ENCODE data around the gene PKNOX2. TPM values are rescaled to one million over a fixed set of nuclear protein-coding genes. Genes with fewer than 3 reads are reported as not detected.
A peak's percentile ranks its signal among the peaks of the same experiment; 100 is the strongest.

PKNOX2 gene
- total and polyA plus RNA-seq, 2 of the 4 experiments (the other 2 are of a cell fraction) = 0.72 to 2.3 TPM

DNA sequence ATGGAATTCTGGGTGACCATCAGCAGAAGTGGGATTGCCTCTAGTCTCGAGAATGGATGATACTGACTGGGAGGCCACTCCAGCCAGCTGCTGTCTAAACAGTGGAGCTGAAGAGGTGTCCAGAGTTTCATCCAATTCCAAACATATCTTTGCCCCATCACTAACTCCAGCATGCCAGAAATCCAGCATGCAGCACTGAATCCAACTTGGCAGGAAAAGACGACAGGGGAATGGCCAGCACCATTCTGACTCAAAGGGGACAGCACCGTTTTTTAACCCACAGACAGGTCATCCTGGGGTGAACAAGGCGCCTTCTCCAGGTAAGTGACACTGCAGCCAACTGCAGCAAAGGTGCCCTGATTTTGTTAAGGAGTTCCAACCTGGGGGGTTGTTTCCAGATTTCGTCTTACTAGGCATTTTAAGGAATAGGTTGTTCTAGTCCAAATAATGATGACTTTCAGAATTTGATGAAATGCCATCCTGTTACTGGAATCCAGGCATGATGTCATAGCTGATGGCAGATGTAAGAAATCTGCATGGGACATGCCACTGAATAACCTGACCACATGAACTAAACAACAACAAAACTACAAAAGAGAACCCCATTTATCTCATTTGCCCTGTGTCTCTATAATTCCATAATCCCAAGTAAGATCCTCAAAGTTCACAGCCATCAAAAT is 299.2 kb downstream of the PKNOX2 start (continued):
- TF ChIP-seq MXI1 (IDR thresholded peaks at IDR 0.05; ENCODE audit: borderline replicate concordance, low read depth, low read length) (no peak), CHD1 (IDR thresholded peaks at IDR 0.05; ENCODE audit: low read depth, low read length) (no peak)

DNA sequence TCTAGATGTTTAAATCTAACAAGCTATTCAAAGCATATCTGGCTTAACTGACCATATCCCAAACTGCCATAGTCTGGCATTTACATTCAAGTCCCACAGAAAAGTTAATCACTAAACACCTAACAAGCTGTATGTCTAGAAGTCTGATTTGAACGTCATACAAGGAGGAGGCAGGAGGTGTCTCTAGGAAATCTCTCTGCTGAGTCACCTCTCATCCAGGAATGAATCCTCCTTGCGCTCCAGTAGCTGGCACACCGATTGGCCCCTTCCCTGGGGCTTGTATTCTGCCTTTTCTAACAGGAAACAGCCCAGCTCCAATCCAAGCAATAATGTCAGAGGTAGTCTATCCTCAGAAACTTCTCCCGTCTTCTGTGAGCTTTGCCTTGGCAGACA is 299.7 kb downstream of the PKNOX2 start:
- POLR2A ChIA-PET (ENCODE audit: unreplicated experiment) = no interaction called here
- Histone ChIP-seq H4K5ac (ENCODE audit: low read depth, low read length) (no peak overlapping the region), H3K9ac (ENCODE audit: low read depth, low read length) (no peak overlapping the region), H3K4me1 (ENCODE audit: control insufficient read depth, insufficient read depth, low read length) (peaks cover 3% of the 10 kb centered on the region; the same call in 1 of the 2 replicates), H4K8ac (ENCODE audit: low read depth in 2 of 2, low read length in 2 of 2) (no peak overlapping the region), H3K4ac (ENCODE audit: low read depth, low read length) (no peak overlapping the region), H3K79me1 (ENCODE audit: low read depth in 1 of 2, low read length in 2 of 2) (no peaks in the 10 kb centered on the region), H2AK5ac (ENCODE audit: low read depth, low read length) (no peak overlapping the region), H3K27ac (ENCODE audit: insufficient read depth, low read length) (no peak overlapping the region), H2BK120ac (ENCODE audit: low read depth, low read length) (no peak overlapping the region), H3K36me3 (ENCODE audit: control insufficient read depth, insufficient read depth, low read length) (peaks cover 1% of the 10 kb centered on the region; the same call in 1 of the 2 replicates), H3K9me1 (ENCODE audit: insufficient read depth, low read length) (peaks cover 2% of the 10 kb centered on the region; the same call in 1 of the 2 replicates), H3K27me3 (ENCODE audit: control insufficient read depth, insufficient read depth, low read length) (no peaks in the 10 kb centered on the region), H4K91ac (ENCODE audit: insufficient read depth, low read depth, low read length) (no peak overlapping the region), H3K9me3 (ENCODE audit: control insufficient read depth, insufficient read depth, low read length) (no peaks in the 10 kb centered on the region), H3K56ac (ENCODE audit: extremely low read depth, insufficient read depth, low read length) (no peak overlapping the region), H4K20me1 (ENCODE audit: insufficient read depth, low read length) (no peaks in the 10 kb centered on the region), H3K23ac (ENCODE audit: low read depth, low read length) (no peak overlapping the region), H3K18ac (ENCODE audit: low read depth, low read length) (no peak overlapping the region), H3K14ac (replicated peaks; ENCODE audit: low read depth, low read length) (no peak overlapping the region), H3K4me2 (ENCODE audit: low read depth, low read length) (no peak overlapping the region), H2BK5ac (ENCODE audit: low read depth, low read length, poor library complexity, severe bottlenecking) (no peak overlapping the region), H2BK15ac (ENCODE audit: low read depth, low read length) (no peak overlapping the region), H2BK20ac (ENCODE audit: low read depth, low read length) (no peak overlapping the region), H3K4me3 (ENCODE audit: insufficient read depth, low read depth, low read length) (no peak overlapping the region), H2AFZ (replicated peaks; ENCODE audit: low read length, poor library complexity) (no peak overlapping the region), H2AK9ac (replicated peaks; ENCODE audit: low read depth, low read length, poor library complexity) (no peak overlapping the region)
- ATAC-seq (ENCODE audit: low read depth) (peak; percentile 70), DNase-seq (peak; percentile 70)
- intact Hi-C loops (cut with micrococcal nuclease) = no loop called here
- TF ChIP-seq MAFK (IDR thresholded peaks at IDR 0.05; ENCODE audit: low read depth, low read length) (no peak), SMC3 (IDR thresholded peaks at IDR 0.05; ENCODE audit: low read depth, low read length) (no peak), NFE2L2 (IDR thresholded peaks at IDR 0.05; ENCODE audit: low read depth, low read length) (no peak), MXI1 (IDR thresholded peaks at IDR 0.05; ENCODE audit: borderline replicate concordance, low read depth, low read length) (no peak), RFX5 (IDR thresholded peaks at IDR 0.05; ENCODE audit: low read depth, low read length) (no peak), FOS (IDR thresholded peaks at IDR 0.05; ENCODE audit: low read depth, low read length) (0 out of 2 replicates have a peak, but pooled peaks have one; percentile 23), BHLHE40 (IDR thresholded peaks at IDR 0.05; ENCODE audit: low read depth, low read length) (no peak), RCOR1 (IDR thresholded peaks at IDR 0.05; ENCODE audit: insufficient replicate concordance, low read length) (no peak)
- no CpG with 5 or more reads among the region's 4 CpGs for WGBS, 2 experiments (ENCODE audit: extremely low coverage in 2 of 2, insufficient read length in 1 of 2)
- no TSS peak for BruUV-seq (replicated peaks)
- in situ Hi-C loops (cut with MboI; ENCODE audit: low sequenced_read_pairs) = no loop called here
- dilution Hi-C loops (cut with HindIII; ENCODE audit: low sequenced_read_pairs, unreplicated experiment) = no loop called here
- CTCF ChIA-PET = no interaction called here

All from IMR-90 (cell line).